ENCODE data around the gene ARRDC4. TPM values are rescaled to one million over a fixed set of nuclear protein-coding genes. Genes with fewer than 3 reads are reported as not detected.

ARRDC4 gene, protein sequence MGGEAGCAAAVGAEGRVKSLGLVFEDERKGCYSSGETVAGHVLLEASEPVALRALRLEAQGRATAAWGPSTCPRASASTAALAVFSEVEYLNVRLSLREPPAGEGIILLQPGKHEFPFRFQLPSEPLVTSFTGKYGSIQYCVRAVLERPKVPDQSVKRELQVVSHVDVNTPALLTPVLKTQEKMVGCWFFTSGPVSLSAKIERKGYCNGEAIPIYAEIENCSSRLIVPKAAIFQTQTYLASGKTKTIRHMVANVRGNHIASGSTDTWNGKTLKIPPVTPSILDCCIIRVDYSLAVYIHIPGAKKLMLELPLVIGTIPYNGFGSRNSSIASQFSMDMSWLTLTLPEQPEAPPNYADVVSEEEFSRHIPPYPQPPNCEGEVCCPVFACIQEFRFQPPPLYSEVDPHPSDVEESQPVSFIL
- 2.9 TPM for total RNA-seq

DNA sequence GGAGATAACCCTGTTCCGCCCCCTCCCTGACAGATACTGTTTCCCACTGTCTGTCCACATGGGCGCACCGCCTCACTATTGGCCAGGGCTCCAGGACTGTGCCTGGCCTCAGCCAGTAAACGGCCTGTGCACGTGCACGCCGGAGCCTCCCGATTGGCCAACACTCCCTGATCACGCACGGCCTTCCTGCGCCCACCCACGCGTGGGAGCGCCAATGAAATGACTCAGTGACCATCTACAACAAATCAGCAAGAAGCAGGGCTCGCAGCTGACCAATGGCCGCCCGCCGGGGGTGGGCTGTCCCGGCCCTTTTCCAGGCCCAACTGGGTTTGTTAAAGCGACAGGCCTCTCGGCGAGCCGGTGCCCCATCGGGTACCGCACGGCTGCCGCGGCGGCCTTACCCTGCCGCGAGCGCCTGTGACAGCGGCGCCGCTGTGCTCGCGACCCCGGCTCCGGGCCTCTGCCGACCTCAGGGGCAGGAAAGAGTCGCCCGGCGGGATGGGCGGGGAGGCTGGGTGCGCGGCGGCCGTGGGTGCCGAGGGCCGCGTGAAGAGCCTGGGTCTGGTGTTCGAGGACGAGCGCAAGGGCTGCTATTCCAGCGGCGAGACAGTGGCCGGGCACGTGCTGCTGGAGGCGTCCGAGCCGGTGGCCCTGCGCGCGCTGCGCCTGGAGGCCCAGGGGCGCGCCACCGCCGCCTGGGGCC lies at the start of gene ARRDC4:
ARRDC4 (plus strand) TSS at position 340 of the 703 bp plus-strand sequence; CDS start at position 499, 159 bp downstream.
- peak; percentile 100 for ATAC-seq

DNA sequence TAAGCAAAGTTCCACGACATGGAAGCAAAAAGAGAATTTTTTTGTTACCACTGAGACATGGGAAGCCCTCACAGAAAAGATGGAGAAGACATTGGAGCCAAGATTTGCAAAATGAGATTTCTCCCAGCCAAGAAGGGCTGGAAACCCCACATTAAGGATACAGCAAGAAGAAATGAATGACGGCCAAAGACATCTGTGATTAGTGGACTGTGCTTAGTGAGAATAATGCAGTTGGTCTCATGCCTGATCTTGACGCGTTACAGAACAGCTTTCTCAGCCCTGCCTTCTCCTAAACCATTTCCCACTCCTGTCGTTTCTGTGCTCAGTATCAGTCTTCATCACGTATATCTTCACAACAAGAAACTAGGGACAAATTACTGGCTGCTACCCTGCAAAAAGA lies 45.8 kb upstream of the ARRDC4 start:
- ATAC-seq = no peak

DNA sequence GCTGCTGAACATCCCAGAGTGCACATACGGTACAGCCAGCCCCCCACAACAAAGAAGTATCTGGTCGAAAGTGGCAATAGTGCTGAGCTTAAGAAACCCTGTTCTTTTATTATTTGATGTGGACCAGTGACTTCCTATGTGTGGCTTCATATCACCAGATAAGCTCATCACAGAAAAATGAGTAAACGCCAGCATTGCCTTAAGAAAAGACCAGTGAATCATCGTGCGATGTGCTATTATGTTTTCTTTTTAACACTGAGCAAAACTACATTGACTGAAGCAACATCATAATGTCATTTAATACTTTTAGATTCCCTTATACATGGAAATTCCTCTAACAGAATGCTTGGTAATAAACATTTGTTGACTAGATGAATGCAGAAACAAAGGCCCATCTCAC lies 45.2 kb upstream of the ARRDC4 start:
- ATAC-seq = no peak

DNA sequence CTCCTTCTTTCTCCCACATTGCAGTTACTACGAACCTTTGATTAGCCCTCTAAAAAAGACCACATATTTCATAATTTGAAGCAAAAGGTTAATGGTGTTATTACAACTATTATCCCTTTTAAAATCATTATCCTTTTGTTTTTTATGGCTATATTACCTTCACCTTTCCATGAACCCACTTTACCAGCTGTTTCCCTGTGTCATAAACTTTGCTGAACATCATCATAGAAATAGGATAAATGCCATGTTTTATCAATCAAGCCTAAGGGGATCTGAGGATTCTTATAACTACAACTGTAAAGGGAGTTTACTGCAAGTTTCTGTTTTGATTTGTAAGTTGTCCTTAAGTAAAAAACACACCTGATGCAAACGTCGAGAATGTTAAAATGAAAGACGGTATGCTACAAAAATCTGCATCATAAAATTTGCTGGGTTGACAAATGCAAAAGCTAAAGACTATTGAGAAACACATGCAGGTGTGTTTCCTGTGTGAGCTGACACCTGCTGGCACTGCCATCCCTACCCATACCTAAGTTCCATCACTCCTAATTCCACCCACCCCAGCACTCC lies 39.1 kb upstream of the ARRDC4 start:
- no peak for ATAC-seq

DNA sequence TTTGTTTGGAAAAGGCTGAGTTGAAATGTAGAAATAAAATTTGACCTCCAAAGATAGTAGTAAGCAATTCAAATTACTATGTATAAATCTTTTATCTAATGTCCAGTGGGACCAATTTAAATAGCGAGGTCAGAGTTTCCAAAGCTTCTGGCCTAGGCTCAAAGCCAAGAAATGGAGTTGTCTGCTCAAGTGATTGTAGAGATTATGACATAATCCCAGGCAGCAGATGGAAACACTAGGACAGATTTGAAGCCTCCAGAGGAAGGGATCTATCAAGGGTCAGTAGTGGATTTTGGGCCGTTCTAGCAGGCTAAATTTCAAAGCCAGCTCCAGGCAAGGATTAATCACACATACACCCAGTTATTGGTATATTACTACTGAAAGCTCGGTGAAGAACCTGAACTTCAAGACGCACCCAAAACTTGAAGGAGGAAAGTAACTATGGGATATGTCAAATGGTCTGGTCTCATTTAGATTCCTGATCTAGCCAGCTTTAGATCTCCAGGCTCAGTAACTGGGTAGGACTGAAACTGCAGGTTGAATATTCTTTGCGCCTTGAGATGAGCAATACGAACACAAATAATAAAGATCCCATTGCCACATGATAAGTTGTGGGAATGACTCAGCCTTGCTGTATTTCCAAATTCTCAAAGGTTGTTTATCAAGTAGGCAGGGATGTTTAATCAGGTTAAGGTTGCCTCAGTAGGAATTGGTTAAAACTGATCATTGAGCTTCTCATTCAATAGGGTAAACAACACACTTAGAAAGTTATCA lies 30.9 kb upstream of the ARRDC4 start:
- ATAC-seq = peak; percentile 93

DNA sequence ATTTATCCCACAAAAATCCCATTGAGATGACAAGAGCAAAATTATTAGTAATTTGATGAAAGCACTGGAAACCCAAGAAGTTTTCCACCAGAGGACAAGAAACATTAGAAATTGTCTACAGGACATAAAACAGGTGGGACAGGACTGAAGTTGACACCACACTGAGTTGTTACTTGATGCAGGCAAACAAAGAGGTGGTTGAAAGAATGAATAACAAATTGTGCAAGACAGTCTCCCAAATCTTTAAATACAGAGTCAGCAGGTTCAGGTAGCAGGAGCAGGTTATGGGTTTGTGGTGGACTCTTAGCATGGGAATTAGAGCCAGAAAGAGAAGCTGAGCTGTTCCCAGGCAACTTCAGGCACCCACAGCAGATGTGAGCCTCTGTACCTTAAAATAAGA lies 30.3 kb upstream of the ARRDC4 start:
- ATAC-seq = peak; percentile 81

DNA sequence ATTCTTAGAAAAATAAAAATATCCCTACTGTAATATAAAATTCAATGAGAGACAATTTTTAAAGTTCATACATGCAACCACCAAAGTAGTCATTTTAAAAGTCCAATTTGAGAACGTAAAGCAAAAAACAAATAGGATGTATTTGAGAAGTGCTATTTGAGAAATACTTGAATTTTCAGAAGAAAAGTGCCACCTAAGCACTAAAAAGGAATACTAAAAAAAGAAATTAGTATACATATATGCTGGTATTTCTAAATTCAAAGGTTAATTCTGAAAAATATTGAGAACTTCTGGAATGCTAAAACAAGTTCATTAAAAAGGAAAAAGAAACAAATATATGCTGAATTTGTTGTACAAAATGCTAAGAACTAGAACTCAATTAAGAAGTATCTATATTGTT lies 29.2 kb upstream of the ARRDC4 start:
- no peak for ATAC-seq

DNA sequence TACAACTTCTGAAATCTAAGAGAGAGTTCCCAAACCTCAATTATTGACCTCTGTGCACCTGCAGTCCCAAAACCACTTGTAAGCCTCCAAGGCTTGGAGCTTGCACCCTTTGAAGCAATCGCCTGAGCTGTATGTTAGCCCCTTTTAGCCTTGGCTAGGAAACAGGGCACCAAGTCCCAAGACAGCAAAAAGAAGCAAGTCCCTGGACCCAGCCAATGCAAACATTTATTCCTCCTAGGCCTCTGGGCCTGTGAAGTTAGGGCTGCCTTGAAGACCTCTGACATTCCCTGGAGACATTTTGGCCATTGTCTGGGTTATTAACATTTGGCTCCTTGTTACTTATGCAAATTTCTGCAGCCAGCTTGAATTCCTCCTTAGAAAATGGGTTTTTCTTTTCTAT lies 26.9 kb upstream of the ARRDC4 start:
- ATAC-seq = no peak

DNA sequence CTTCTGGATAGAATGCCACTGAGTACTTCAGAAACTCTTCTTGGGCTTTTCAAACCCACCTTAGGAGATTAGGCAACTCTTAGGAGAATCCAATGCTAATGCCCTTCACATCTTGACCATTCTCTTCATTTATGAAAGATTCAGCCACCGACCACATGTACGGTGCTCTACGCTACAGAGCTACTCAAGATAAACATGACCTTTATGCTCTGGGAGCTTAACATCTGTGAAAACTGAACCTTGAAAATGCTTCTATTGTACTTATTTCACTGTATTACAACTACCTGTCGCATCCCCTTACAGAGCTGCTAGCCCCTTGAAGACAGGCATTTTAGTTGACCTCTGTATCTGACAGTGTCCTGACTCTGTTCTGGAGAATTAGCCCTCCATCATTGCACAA lies 19.5 kb upstream of the ARRDC4 start:
- ATAC-seq = no peak

DNA sequence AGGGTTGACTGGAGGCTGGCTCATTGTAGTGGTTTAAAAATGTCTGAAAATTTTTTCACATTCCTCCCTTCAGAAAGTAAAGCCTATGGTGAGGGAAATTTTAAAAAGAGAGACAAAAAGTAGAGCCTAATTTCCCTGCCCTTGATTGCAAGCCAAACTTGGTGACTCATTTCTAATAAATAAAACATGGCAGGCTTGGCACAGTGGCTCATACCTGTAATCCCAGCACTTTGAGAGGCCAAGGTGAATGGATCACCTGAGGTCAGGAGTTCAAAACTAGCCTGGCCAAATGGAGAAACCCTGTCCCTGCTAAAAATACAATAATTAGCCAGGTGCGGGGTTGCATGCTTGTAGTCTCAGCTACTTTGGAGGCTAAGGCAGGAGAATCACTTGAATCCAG lies 18.9 kb upstream of the ARRDC4 start:
- no peak for ATAC-seq

DNA sequence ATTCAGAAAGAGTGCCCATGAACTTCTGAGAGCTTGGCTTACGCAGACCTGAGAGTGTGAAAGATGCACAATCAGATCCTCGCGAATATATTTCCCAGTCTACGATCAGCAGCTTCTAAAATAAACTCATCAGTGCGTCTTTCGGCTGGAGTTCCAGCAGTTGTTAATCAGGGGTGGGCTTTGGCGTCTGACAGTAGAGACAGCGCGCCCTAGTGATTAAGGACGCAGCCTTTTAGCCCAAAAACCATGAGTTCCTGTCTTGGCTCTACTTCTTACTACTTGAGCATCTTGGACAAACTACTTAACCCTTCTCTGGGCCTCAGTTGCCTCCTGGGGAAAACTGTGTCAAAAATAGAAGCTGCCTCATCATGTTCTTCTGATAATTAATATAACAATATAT lies 15.8 kb upstream of the ARRDC4 start:
- no peak for ATAC-seq

DNA sequence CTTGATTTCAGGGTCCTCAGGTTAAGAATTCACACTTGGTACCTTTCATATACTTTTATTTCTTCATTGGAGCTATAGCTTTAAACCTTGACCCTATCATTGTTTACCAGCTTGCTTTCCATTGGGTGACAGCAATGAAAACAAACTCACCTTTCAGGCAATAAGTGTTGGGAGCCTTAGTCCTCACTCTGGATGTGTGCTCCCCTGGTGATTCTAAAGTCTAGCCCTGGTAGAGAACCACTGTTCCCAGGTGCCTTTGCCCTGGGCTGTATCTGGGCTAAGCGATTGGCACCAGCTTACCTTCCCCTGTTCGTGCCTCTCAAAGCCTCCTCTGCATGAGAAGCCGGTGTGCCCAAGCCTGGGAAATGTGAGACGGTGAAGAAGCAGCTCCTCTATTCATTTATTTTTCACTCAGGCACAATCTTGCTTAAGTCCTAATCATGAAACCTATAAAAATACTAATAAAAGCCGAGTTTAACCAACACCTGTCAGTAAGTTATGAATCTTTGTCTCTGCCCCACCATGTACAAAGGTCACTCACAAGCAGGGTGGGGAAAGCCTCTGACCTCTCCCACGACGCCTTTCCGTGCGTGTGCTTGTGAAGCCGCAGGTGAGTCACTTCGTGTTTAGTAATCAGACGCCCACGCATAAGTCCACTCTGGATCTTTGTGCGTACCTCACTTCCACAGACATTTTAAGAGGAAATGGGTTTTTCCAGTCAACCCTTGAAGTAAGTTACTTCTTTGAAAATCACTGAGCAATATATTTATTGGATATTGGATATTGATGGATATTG lies 12.8 kb upstream of the ARRDC4 start:
- ATAC-seq = peak; percentile 48

DNA sequence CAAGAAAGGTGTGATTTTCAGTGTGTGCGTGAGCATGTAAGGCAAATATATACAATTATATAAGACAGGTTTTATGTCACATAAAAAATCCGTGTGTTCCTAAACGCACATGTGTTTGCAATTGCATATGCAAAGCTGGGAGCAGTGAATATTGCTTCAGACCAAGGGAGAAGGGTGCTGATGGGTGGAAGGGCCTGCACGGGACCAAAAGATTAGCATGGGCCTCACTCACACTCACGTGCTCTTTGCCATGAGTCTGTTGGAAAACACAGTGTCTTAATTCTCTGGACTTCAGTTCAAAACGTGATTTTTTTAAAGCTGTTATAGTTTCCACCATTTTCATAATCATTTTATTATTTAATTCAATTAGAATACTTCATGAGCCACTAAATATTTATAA lies 7.2 kb upstream of the ARRDC4 start:
- no peak for ATAC-seq

DNA sequence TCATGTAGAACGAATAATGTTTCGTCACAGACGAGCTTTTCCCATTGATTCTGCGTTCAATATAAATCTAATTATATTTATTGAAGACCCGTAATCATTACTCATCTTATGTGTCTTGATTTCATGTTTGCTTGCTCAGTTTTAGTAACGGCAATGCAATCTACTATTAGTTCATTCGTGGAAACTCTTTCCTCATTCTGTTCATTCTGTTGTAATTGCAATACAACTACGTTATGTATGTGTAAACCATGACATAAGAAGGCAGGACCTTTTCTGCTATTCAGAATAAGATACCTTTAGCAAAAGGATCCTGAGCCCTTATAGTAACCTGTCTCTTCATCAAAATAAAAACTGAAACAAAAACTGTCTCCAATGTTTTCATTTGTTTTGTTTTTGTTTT lies 6.8 kb upstream of the ARRDC4 start:
- no peak for ATAC-seq

DNA sequence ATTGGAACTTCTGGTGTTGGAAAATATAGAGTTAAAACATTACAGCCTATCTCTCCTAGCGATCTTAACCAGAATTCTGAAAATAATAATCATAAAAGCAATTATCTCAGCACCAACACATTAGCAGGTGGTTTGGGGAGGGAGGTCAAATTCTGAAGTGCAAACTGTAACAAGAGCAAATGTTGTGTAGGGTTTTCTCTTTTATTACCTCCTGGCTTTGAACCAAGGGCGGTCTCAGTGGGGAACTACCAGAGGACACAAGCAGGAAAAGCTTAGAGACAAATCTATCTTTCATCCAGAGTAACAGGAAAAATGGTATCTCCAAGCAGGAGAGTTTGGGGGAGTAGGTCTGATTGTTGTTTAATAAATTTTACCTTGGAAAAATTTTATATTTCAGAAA lies 5.5 kb upstream of the ARRDC4 start:
- no peak for ATAC-seq

DNA sequence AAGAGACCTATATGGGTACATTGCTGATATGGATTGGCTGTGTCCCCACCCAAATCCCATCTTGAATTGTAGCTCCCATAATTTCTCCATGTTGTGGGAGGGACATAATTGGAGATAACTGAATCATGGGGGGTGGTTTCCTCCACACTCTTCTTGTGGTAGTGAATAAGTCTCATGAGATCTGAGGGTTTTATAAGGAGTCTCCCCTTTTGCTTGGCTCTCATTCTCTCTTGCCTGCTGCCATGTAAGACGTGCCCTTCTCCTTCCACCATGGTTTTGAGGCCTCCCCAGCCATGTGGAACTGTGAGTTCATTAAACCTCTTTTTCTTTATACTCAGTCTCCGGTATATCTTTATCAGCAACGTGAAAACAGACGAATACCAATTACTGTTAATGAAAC lies 5.0 kb upstream of the ARRDC4 start:
- ATAC-seq = no peak

DNA sequence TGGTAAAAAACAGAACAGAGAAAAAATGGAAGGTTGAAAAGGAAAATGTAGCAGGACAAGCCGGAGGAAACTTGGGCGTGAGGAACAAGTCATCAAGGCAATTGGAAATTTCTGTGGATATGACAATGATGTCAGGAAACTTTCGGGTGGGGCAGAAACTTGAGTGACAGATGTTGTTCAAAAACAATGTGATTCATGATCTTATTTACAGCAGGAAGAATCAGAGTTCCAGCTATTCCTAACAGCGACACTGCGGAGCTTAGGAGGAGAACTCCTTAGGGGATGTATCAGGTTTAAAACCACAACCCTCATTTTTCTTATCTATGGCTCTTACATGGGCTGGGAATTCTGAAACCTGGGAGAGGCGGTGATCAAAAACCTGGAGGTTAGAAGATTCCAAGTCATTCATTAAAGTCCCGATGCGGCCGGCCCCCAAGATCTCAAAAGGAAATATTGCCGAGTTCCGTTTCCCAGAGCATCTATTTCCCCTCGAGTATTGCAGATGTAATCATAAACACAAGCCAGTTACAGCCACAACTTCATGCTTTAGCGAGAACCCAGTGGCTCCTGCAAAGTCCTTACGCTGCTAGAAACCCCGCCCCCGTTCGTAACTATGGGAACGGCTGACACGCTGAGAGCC lies 659 bp upstream of the ARRDC4 start:
- ATAC-seq = no peak

DNA sequence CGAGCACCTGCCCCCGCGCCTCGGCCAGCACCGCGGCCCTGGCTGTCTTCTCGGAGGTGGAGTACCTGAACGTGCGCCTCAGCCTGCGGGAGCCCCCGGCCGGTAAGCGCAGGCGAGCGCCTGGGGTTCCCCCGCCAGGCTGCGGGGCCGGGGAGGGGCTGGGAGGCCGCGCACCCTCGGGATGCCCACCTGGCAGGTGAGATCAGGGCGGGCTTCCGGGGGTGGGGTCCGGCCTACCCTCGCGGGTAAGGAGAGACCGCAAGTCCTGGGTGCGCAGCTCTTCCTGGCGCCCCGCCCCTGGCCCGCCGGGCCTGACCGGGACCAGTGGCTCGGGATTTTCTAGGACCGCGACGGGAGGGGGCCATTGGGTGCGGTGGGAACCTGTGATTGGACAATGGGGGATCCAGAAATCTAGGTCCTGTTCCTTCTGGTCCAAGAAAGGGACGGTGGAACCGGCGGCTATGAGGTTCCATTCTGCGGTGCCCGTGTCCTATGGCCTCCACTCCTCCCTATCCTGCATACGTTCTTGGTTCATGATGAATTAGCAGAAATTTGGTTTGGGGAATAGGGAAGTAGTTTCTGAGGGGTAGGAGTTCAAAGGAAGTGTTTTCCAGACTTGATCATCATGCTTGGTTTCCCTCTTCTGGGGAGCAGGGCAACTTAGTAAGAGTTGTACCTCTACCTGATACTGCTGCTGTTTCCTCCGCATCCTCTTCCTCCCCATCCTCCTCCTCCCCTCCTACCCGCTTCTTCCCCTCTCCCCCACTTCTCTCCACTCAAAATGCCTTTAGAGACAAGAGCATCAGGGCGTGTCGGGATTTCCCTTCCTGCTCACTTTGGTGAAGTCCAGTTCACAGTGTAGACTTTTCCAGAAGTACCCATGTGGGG lies 808 bp downstream of the ARRDC4 start:
- no peak for ATAC-seq

DNA sequence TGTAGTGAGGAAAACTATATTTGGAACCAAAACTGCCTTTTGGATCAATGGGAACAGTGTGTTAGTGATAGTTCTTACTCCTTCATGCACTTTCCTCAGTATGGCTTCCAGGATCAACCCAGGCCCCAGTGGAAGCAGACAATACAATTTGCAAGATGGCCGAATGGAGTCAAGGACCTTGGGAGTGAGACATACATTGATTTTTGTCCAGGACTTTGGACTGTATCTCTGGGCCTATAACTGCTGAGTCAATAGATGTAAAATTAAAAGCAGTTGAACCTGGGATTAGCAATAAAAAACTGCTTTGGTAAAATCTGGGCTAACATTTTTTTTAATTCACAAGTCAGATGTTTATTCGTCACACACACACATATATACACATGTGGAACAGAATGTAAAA lies 1.8 kb downstream of the ARRDC4 start:
- ATAC-seq = no peak

DNA sequence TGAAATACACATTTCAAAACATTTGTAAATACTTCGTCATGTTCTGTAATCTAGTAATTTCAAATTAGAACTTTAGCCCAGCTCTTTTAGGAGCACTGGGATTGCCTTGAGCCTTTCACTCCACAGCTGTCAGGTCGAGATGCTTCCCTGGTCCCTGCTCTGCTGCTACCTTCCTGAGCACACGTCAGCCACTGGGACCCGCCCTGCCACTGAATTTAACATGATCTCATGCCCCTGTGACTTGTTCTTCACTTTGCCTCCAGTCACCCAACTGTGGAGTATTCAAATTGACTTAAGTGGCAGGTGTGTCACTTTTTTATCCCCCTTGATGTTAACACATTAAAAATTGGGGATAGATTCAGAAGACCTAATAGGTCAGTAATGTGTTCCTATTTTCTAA lies 3.3 kb downstream of the ARRDC4 start:
- ATAC-seq = no peak

DNA sequence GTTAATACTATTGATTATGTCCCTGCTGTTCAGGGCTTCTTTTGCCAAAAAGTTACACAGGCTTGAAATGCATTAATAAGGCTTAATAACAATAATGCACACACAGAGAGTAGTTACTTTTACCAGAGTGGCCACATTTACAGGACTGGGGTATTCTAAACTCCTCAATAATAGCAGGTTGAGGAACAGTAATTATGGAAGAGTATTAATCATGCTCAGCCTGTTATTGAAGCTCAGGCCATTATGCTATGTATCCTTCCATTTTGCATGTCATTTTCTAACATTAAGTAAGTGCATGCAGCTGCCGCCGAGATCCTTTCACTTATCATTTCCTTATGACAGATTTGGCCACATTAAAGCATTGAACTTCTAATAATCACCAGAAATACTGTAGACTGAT lies 5.7 kb downstream of the ARRDC4 start:
- ATAC-seq = no peak
